SU-DHL-6 (cell line): ENCODE data around the gene C12orf60.

Experiments
- EZH2phosphoT487 ChIP-seq: fragments of 200-600 bp; sonication (generic), shearing (Covaris generic); conservative IDR thresholded peaks from 2 replicates; pipeline ENCODE4 v1.6.1; 2018; ENCODE audit warnings: mild to moderate bottlenecking, antibody characterized with exemption, low read length, moderate library complexity, mixed read lengths
- TF ChIP-seq, protein P1 (sequence below): fragments of 200-600 bp; sonication (generic); IDR thresholded peaks from one replicate; pipeline ENCODE4 v1.5.1; 2017; ENCODE audit warnings: antibody characterized with exemption, mild to moderate bottlenecking, low read length, moderate library complexity; ENCODE audit not compliant: insufficient read depth, poor library complexity, severe bottlenecking

DNA sequence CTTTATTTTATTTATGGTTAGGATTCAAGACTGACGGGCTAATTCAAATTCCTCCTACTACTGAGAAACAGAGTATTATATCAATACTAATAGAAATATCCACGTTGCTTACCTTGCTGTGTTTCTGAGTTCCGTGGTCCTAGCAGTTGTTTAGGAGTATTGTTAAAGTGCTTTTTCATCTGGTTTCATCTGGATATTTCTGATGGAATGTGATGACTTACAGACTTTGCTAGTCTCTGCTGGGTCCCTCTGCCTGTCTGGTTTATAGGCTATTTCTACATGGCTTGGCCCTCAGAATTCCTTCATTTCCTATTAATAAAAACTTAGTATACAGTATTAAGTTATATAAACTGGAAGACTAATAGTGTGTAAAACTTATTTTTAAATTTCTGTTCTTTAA, 10.5 kb downstream of the C12orf60 start, which contains the start of gene SMCO3:
- TF ChIP-seq, protein P1, sequence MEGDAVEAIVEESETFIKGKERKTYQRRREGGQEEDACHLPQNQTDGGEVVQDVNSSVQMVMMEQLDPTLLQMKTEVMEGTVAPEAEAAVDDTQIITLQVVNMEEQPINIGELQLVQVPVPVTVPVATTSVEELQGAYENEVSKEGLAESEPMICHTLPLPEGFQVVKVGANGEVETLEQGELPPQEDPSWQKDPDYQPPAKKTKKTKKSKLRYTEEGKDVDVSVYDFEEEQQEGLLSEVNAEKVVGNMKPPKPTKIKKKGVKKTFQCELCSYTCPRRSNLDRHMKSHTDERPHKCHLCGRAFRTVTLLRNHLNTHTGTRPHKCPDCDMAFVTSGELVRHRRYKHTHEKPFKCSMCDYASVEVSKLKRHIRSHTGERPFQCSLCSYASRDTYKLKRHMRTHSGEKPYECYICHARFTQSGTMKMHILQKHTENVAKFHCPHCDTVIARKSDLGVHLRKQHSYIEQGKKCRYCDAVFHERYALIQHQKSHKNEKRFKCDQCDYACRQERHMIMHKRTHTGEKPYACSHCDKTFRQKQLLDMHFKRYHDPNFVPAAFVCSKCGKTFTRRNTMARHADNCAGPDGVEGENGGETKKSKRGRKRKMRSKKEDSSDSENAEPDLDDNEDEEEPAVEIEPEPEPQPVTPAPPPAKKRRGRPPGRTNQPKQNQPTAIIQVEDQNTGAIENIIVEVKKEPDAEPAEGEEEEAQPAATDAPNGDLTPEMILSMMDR = no peak
- TF ChIP-seq EZH2phosphoT487 = no peak
